ENCODE measurements around the gene RNASEL.

DNA sequence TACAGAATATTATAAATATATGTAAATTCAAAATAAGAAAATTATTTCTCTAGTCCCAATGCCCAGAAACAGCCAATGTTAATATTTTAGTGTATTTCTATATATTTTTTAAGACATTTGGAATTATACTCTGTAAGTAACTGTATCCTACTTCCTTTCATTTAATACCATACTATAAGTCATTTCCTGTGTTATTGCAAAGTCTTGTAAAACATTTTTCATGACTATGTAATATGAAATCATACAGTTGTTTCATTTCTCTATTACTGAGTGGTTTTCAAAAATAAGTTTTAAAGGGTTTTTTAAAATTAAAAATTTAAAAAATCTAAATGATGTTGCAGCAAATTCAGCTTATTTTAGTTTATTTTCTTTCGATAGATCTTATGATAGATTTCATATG, 2.0 kb downstream of the RNASEL start:
- no peak for TF ChIP-seq HEYL (CRISPR knock-in tag; IDR thresholded peaks at IDR 0.05)
- TF ChIP-seq CHD2 (IDR thresholded peaks at IDR 0.05; ENCODE audit: low read length, partially characterized antibody) = no peak
- TF ChIP-seq JUNB (IDR thresholded peaks at IDR 0.05) = no peak
- no peak for TF ChIP-seq RFX5 (IDR thresholded peaks at IDR 0.05)
- TF ChIP-seq MAFK (IDR thresholded peaks at IDR 0.05; ENCODE audit: partially characterized antibody) = no peak
- TF ChIP-seq, protein P1, sequence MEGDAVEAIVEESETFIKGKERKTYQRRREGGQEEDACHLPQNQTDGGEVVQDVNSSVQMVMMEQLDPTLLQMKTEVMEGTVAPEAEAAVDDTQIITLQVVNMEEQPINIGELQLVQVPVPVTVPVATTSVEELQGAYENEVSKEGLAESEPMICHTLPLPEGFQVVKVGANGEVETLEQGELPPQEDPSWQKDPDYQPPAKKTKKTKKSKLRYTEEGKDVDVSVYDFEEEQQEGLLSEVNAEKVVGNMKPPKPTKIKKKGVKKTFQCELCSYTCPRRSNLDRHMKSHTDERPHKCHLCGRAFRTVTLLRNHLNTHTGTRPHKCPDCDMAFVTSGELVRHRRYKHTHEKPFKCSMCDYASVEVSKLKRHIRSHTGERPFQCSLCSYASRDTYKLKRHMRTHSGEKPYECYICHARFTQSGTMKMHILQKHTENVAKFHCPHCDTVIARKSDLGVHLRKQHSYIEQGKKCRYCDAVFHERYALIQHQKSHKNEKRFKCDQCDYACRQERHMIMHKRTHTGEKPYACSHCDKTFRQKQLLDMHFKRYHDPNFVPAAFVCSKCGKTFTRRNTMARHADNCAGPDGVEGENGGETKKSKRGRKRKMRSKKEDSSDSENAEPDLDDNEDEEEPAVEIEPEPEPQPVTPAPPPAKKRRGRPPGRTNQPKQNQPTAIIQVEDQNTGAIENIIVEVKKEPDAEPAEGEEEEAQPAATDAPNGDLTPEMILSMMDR (IDR thresholded peaks at IDR 0.05) = no peak
- no peak for TF ChIP-seq RAD21 (conservative IDR thresholded peaks at IDR 0.05 in 1 of 2, IDR thresholded peaks at IDR 0.05 in 1 of 2)
- no peak for TF ChIP-seq HOXB13 (CRISPR knock-in tag; IDR thresholded peaks at IDR 0.05; ENCODE audit: low read depth)
